Endothelial cell (in vitro differentiated cells): ENCODE measurements around the gene NHERF1. TPM values are rescaled to one million over a fixed set of nuclear protein-coding genes. Genes with fewer than 3 reads are reported as not detected.

Source experiments
- DNase-seq: peaks from one replicate; pipeline ENCODE4 v3.0.0; 2021; ENCODE audit warnings: low spot score
- H3K27ac Mint-ChIP-seq: one replicate; pipeline ENCODE4 v1.8.0; 2021; ENCODE audit warnings: mixed read lengths, inconsistent platforms; ENCODE audit not compliant: unreplicated experiment
- H3K27me3 Mint-ChIP-seq: one replicate; pipeline ENCODE4 v1.8.0; 2021; ENCODE audit warnings: mild to moderate bottlenecking, moderate library complexity, mixed read lengths, inconsistent platforms; ENCODE audit not compliant: unreplicated experiment
- H3K36me3 Mint-ChIP-seq: one replicate; pipeline ENCODE4 v1.8.0; 2021; ENCODE audit warnings: mild to moderate bottlenecking, low read depth, mixed read lengths, inconsistent platforms; ENCODE audit not compliant: unreplicated experiment
- H3K4me1 Mint-ChIP-seq: one replicate; pipeline ENCODE4 v1.8.0; 2021; ENCODE audit warnings: mild to moderate bottlenecking, mixed read lengths, inconsistent platforms; ENCODE audit not compliant: unreplicated experiment
- H3K4me3 Mint-ChIP-seq: one replicate; pipeline ENCODE4 v1.8.0; 2021; ENCODE audit warnings: mild to moderate bottlenecking, mixed read lengths, inconsistent platforms; ENCODE audit not compliant: unreplicated experiment
- H3K9me3 Mint-ChIP-seq: one replicate; pipeline ENCODE4 v1.8.0; 2021; ENCODE audit warnings: mixed read lengths, inconsistent platforms; ENCODE audit not compliant: unreplicated experiment
- CTCF ChIP-seq: fragments of 200-600 bp; sonication (generic); IDR thresholded peaks from one replicate; pipeline ENCODE4 v1.5.0; 2021; ENCODE audit warnings: antibody characterized with exemption; ENCODE audit not compliant: unreplicated experiment
- total RNA-seq: library from RNA; stranded (reverse); fragmentation: NEBNext Ultra II Directional; extraction: Animal tissue kit (Norgen Biotek cat#: 25700); gene quantifications from one replicate; pipeline ENCODE4 v1.2.1, GENCODE V29; 2021; ENCODE audit not compliant: unreplicated experiment

The NHERF1 gene
- total RNA-seq, 1 donor from 2014 or later: 30.5 TPM

GRCh38 chr17:74798239-74798707 is 49.8 kb downstream of the NHERF1 start:
- Mint-ChIP-seq H3K27ac (no peak overlapping the region), H3K9me3 (no peaks in the 10 kb centered on the region), H3K36me3 (peaks cover 45% of the 10 kb centered on the region), H3K4me1 (no peaks in the 10 kb centered on the region), H3K4me3 (no peak overlapping the region), H3K27me3 (peaks cover 5% of the 10 kb centered on the region)
- no peak for TF ChIP-seq CTCF
- DNase-seq: no peak

GRCh38 chr17:74799097-74799496 is 50.7 kb downstream of the NHERF1 start:
- H3K27me3 Mint-ChIP-seq: peaks cover 5% of the 10 kb centered on the region
- DNase-seq: no peak
- TF ChIP-seq CTCF: no peak
- no peaks in the 10 kb centered on the region for H3K4me1 Mint-ChIP-seq
- H3K9me3 Mint-ChIP-seq: no peaks in the 10 kb centered on the region
- peaks cover 52% of the 10 kb centered on the region for H3K36me3 Mint-ChIP-seq
- no peak overlapping the region for H3K27ac Mint-ChIP-seq
- no peak overlapping the region for H3K4me3 Mint-ChIP-seq

GRCh38 chr17:74800531-74800930 is 52.1 kb downstream of the NHERF1 start:
- H3K27me3 Mint-ChIP-seq: peaks cover 7% of the 10 kb centered on the region
- no peak for TF ChIP-seq CTCF
- no peak overlapping the region for H3K4me3 Mint-ChIP-seq
- H3K9me3 Mint-ChIP-seq: no peaks in the 10 kb centered on the region
- DNase-seq: no peak
- H3K36me3 Mint-ChIP-seq: peaks cover 50% of the 10 kb centered on the region
- H3K4me1 Mint-ChIP-seq: no peaks in the 10 kb centered on the region
- H3K27ac Mint-ChIP-seq: no peak overlapping the region

- Mint-ChIP-seq H3K27me3 (peaks cover 8% of the 10 kb centered on the region), H3K36me3 (peaks cover 49% of the 10 kb centered on the region), H3K27ac (no peak overlapping the region), H3K4me3 (no peak overlapping the region), H3K4me1 (no peaks in the 10 kb centered on the region), H3K9me3 (no peaks in the 10 kb centered on the region)
- DNase-seq: no peak
- TF ChIP-seq CTCF: no peak
Observed at GRCh38 chr17:74801896-74802295, 53.5 kb downstream of the NHERF1 start.

GRCh38 chr17:74803388-74803930 is 55.0 kb downstream of the NHERF1 start:
- Mint-ChIP-seq H3K9me3 (no peaks in the 10 kb centered on the region), H3K27me3 (peaks cover 5% of the 10 kb centered on the region), H3K4me3 (no peak overlapping the region), H3K36me3 (peaks cover 51% of the 10 kb centered on the region), H3K27ac (no peak overlapping the region), H3K4me1 (no peaks in the 10 kb centered on the region)
- TF ChIP-seq CTCF: no peak
- DNase-seq: no peak
